Activated CD4-positive, alpha-beta memory T cell treated with anti-CD3 and anti-CD28 coated beads for 36 hours (primary cell): Measurements from ENCODE around the gene UBAP2L. TPM values are rescaled to one million over a fixed set of nuclear protein-coding genes. Genes with fewer than 3 reads are reported as not detected.

Experiments used
- CTCF ChIA-PET: fragments of 350-600 bp; sonication (Branson Sonifier 250); formaldehyde crosslinking; loops from one replicate; lab custom pipeline; 2021; ENCODE audit warnings: antibody characterized with exemption, inconsistent platforms; lab: Charles Lee
- POLR2A ChIA-PET: fragments of 350-600 bp; sonication (Branson Sonifier 250); formaldehyde crosslinking; loops from one replicate; lab custom pipeline; 2021; ENCODE audit warnings: antibody characterized with exemption; lab: Charles Lee
- DNase-seq: peaks from one replicate; pipeline ENCODE4 v3.0.0-alpha.2; 2020
- H3K27ac Mint-ChIP-seq: one replicate; pipeline ENCODE4 v1.8.0; 2021; ENCODE audit warnings: mixed read lengths
- H3K27me3 Mint-ChIP-seq: one replicate; pipeline ENCODE4 v1.8.0; 2021; ENCODE audit warnings: mixed read lengths
- H3K36me3 Mint-ChIP-seq: one replicate; pipeline ENCODE4 v1.8.0; 2021; ENCODE audit warnings: mixed read lengths
- H3K4me1 Mint-ChIP-seq: one replicate; pipeline ENCODE4 v1.8.0; 2021; ENCODE audit warnings: low read depth, mixed read lengths
- H3K4me3 Mint-ChIP-seq: one replicate; pipeline ENCODE4 v1.8.0; 2021; ENCODE audit warnings: mild to moderate bottlenecking, mixed read lengths
- H3K9me3 Mint-ChIP-seq: one replicate; pipeline ENCODE4 v1.8.0; 2021; ENCODE audit warnings: mixed read lengths
- intact Hi-C: fragments of 100-400 bp; cut with micrococcal nuclease; formaldehyde crosslinking; loops from one replicate; pipeline ENCODE4 v1.15.1; 2023
- total RNA-seq, 2 experiments: library from RNA; stranded (reverse); gene quantifications; one replicate each; pipeline ENCODE4 v1.2.3, GENCODE V29; 2021

UBAP2L gene
- total RNA-seq, 2 experiments from 2014 or later: 180 to 183 TPM

GRCh38 chr1:154182344-154183045 is 38.3 kb upstream of the UBAP2L start:
- Mint-ChIP-seq H3K27me3 (no peaks in the 10 kb centered on the region), H3K9me3 (no peaks in the 10 kb centered on the region), H3K36me3 (peaks cover 40% of the 10 kb centered on the region), H3K4me1 (peaks cover 45% of the 10 kb centered on the region), H3K27ac (peak overlapping the region; percentile 96), H3K4me3 (peak overlapping the region; percentile 98)
- CTCF ChIA-PET: interaction anchor here (0.7 to 2.0 kb wide), 5 partner anchors 12 to 152 kb away, joined by 3 to 10 read pairs (median 4); no protein-coding TSS in a partner anchor
- intact Hi-C loops: loop anchor here (1.0 to 5.0 kb wide), 7 partner anchors 11 to 259 kb away; partner anchors contain the start of genes ATP8B2, RPS27 and UBAP2L
- POLR2A ChIA-PET: interaction anchor here (0.6 to 3.4 kb wide), 15 partner anchors 8 to 192 kb away, joined by 3 to 21 read pairs (median 4); partner anchors contain the start of genes RPS27 and UBAP2L
- peak; percentile 92 for DNase-seq

DNA sequence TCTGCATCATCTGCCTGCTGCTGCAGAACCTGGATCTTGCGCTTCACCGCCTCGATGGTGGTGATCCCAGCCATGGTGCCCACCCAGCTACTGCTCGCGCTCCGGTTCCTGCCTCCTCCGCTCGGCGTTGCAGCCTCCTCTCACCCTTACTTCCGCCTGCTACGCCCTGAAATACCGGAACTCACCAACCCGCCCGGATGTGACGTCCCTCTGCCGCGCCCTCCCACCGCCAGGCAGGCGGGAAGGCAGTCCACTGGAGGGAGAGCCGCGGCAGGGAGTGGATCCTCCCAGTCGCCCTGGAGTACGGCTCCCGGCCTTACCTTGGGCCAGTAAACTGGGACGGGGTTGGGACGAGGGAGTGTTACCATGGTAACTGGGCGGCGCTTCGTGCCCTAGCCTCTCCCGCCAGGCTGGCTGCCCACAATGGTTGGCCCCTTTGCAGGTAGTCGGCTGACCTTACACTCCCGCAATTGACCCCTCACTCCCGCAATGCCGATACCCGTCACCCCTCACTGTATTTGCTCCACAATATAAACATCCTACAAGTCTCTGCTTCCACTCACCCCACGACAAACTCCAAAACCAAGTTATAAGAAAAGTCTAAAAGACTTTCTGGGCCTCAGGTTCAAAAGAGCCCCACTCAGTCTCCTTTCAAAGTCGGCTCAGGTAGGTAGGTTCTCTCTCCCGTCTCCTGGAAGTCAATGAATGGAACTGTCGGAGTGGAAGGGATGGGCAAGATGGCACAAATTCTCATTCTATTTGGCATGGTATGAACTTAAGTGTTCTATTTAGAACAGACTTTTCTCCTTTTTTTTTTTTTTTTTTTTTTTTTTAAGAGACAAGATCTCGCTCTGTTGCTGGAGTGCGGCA is 37.5 kb upstream of the UBAP2L start:
- ChIA-PET POLR2A (interaction anchor here (0.8 to 3.4 kb wide), 5 partner anchors 12 to 189 kb away, joined by 3 to 21 read pairs (median 5); partner anchors contain the start of gene UBAP2L), CTCF (interaction anchor here (0.9 to 2.0 kb wide), 6 partner anchors 16 to 152 kb away, joined by 3 to 10 read pairs (median 4); no protein-coding TSS in a partner anchor)
- no peaks in the 10 kb centered on the region for H3K9me3 Mint-ChIP-seq
- peak overlapping the region; percentile 96 for H3K27ac Mint-ChIP-seq
- peak overlapping the region; percentile 98 for H3K4me3 Mint-ChIP-seq
- H3K4me1 Mint-ChIP-seq: peaks cover 37% of the 10 kb centered on the region
- intact Hi-C loops: loop anchor here (1.0 to 5.0 kb wide), 4 partner anchors 30 to 192 kb away; partner anchors contain the start of genes ATP8B2, RPS27 and UBAP2L
- H3K27me3 Mint-ChIP-seq: no peaks in the 10 kb centered on the region
- peaks cover 39% of the 10 kb centered on the region for H3K36me3 Mint-ChIP-seq
- peak; percentile 98 for DNase-seq

DNA sequence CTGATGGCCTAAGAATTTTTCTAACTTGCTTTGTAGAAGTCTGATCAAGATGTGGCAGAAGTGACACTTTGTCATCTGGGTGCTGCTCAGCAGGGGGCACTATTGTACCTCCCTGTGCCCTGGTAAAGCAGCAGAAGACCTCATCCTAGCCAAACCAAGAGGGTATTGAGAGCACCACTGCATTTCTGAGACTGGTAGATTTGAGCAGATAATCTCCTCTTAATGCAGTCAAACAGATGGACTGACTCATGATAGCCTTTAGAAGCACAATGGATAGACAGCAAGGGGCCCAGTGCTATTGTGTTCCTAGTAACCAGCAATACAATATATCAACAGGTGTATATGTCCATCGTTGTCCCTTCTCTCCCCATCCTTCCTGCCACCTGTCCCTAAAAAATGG is 34.6 kb upstream of the UBAP2L start:
- Mint-ChIP-seq H3K9me3 (no peaks in the 10 kb centered on the region), H3K4me1 (peaks cover 10% of the 10 kb centered on the region), H3K27me3 (no peaks in the 10 kb centered on the region), H3K36me3 (peaks cover 15% of the 10 kb centered on the region), H3K27ac (no peak overlapping the region), H3K4me3 (no peak overlapping the region)
- intact Hi-C loops: loop anchor here (1.0 to 5.0 kb wide), 2 partner anchors 86 to 361 kb away; partner anchors contain the start of gene HAX1
- ChIA-PET POLR2A (no interaction called here), CTCF (interaction anchor here (1.0 to 1.3 kb wide), 2 partner anchors 85 to 87 kb away, joined by 3 to 4 read pairs; no protein-coding TSS in a partner anchor)
- peak; percentile 86 for DNase-seq

DNA sequence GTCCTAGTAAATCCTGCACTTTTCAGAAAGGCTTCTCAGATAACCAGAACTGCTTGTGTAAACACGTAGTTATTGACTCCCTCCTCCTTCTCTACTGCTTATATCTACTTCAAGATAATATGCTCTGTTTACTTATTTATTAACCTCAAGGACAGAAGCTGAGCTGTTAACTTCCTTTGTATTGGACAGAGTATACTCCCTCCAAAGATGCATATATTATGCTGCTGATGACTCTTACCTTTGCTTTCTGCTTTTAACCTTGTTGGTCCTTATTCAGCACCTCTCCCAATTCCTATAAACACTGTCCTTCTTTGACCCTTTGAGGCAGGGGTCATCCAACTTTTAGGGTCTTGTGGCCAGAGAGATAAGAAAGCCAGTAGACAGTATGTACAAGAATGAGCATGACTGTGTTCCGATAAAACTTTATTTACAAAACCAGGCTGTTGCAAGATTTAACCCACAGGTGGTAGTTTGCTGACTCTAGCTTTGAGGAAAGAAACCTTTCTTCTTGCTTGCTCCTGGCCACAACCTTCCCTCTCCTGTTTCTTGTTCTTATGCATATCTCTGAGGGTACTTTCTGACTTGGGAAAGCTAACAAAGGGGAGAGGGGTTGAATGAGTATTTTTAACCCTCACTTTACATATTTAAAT is 33.8 kb upstream of the UBAP2L start:
- POLR2A ChIA-PET: no interaction called here
- DNase-seq: no peak
- H3K4me1 Mint-ChIP-seq: peaks cover 4% of the 10 kb centered on the region
- no peak overlapping the region for H3K27ac Mint-ChIP-seq
- H3K4me3 Mint-ChIP-seq: no peak overlapping the region
- intact Hi-C loops: loop anchor here (1.0 to 5.0 kb wide), 2 partner anchors 85 to 360 kb away; partner anchors contain the start of gene HAX1
- CTCF ChIA-PET: interaction anchor here (0.9 to 1.0 kb wide), 4 partner anchors 11 to 86 kb away, joined by 3 to 6 read pairs (median 3); no protein-coding TSS in a partner anchor
- peaks cover 7% of the 10 kb centered on the region for H3K36me3 Mint-ChIP-seq
- H3K9me3 Mint-ChIP-seq: no peaks in the 10 kb centered on the region
- peaks cover under 1% of the 10 kb centered on the region for H3K27me3 Mint-ChIP-seq

- ChIA-PET CTCF (interaction anchor here (0.9 to 1.4 kb wide), 3 partner anchors 9 to 145 kb away, joined by 4 to 6 read pairs (median 5); no protein-coding TSS in a partner anchor), POLR2A (no interaction called here)
- Mint-ChIP-seq H3K4me1 (no peaks in the 10 kb centered on the region), H3K36me3 (no peaks in the 10 kb centered on the region), H3K27me3 (peaks cover 11% of the 10 kb centered on the region), H3K9me3 (no peaks in the 10 kb centered on the region), H3K4me3 (no peak overlapping the region), H3K27ac (no peak overlapping the region)
- DNase-seq: no peak
- intact Hi-C loops: no loop called here
Observed at GRCh38 chr1:154190550-154190949, 30.2 kb upstream of the UBAP2L start.

GRCh38 chr1:154191990-154192461 is 28.7 kb upstream of the UBAP2L start, which contains the start of gene TPM3:
Gene TPM3, minus strand, starts transcription at chr1:154192100. Its CDS starts 82 bp downstream, at chr1:154192018.
- ChIA-PET CTCF (interaction anchor here (0.6 to 1.1 kb wide), 2 partner anchors 143 to 154 kb away, joined by 3 read pairs; no protein-coding TSS in a partner anchor), POLR2A (no interaction called here)
- no peaks in the 10 kb centered on the region for H3K9me3 Mint-ChIP-seq
- no peaks in the 10 kb centered on the region for H3K36me3 Mint-ChIP-seq
- H3K4me3 Mint-ChIP-seq: no peak within 1 kb of the TSS
- no peak for DNase-seq
- H3K27me3 Mint-ChIP-seq: peaks cover 11% of the 10 kb centered on the region
- H3K27ac Mint-ChIP-seq: no peak within 1 kb of the TSS
- intact Hi-C loops: no loop called here
- H3K4me1 Mint-ChIP-seq: no peaks in the 10 kb centered on the region

GRCh38 chr1:154192476-154192875 is 28.3 kb upstream of the UBAP2L start:
- DNase-seq: no peak
- H3K27ac Mint-ChIP-seq: no peak overlapping the region
- intact Hi-C loops: no loop called here
- peaks cover 11% of the 10 kb centered on the region for H3K27me3 Mint-ChIP-seq
- H3K9me3 Mint-ChIP-seq: no peaks in the 10 kb centered on the region
- no peaks in the 10 kb centered on the region for H3K4me1 Mint-ChIP-seq
- no peak overlapping the region for H3K4me3 Mint-ChIP-seq
- POLR2A ChIA-PET: no interaction called here
- CTCF ChIA-PET: interaction anchor here (1.1 kb wide), 1 partner anchor 153 kb away, joined by 3 read pairs; no protein-coding TSS in a partner anchor
- no peaks in the 10 kb centered on the region for H3K36me3 Mint-ChIP-seq

GRCh38 chr1:154193821-154194220 is 26.9 kb upstream of the UBAP2L start:
- POLR2A ChIA-PET: no interaction called here

DNA sequence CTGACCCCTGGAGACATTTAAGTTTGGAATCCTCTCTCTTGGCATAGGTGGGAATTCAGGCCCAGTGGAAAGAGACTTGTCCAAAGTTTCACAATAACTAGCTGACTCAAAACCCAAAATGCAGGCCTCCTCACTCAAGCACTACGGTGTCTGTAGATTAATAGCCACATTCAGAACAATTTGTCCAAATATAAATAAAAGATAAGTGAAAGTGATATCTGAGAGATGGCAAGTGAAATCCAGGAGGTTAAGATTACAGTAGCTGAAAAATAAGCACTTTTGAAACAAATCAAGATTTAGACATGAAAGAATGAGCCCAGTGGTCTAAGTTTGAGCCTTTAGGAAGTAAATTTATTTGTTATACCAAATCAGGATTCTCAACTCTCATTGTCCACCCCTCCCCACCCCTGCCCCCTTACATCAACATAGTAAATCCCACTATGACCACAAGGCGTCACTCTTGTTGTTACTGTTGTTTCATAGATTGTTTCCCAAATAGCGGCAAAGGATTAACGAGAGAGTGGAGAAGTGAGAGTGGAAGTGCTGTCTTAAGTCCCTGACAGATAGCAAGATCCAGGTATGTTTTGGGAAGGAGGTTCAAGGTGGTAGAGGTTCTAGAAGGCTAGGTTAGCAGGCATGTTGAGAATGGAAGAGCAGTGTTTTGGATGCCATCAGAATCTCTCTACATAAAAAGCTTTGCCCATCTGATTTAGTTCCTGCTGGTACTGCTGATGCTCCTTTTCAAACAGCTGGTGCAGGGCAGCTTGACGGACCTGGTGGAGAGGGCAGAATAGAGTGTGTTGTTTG is 21.8 kb upstream of the UBAP2L start:
- peak; percentile 47 for DNase-seq
- Mint-ChIP-seq H3K4me3 (no peak overlapping the region), H3K36me3 (no peaks in the 10 kb centered on the region), H3K9me3 (no peaks in the 10 kb centered on the region), H3K27ac (no peak overlapping the region), H3K4me1 (no peaks in the 10 kb centered on the region), H3K27me3 (peaks cover under 1% of the 10 kb centered on the region)
- intact Hi-C loops: loop anchor here (1.0 to 2.0 kb wide), 2 partner anchors 73 to 136 kb away; partner anchors contain the start of gene HAX1
- ChIA-PET POLR2A (interaction anchor here (0.8 to 1.5 kb wide), 4 partner anchors 17 to 221 kb away, joined by 3 to 7 read pairs (median 4); partner anchors contain the start of gene JTB), CTCF (interaction anchor here (0.6 to 2.6 kb wide), 28 partner anchors 8 to 411 kb away, joined by 3 to 38 read pairs (median 4); partner anchors contain the start of gene ATP8B2)

More at GRCh38 chr1:154193821-154194220, 26.9 kb upstream of the UBAP2L start:
- CTCF ChIA-PET: interaction anchor here (0.6 to 1.3 kb wide), 2 partner anchors 60 to 142 kb away, joined by 3 to 8 read pairs; no protein-coding TSS in a partner anchor
- Mint-ChIP-seq H3K27me3 (peaks cover 11% of the 10 kb centered on the region), H3K27ac (no peak overlapping the region), H3K4me1 (no peaks in the 10 kb centered on the region), H3K9me3 (no peaks in the 10 kb centered on the region), H3K4me3 (no peak overlapping the region), H3K36me3 (no peaks in the 10 kb centered on the region)
- intact Hi-C loops: no loop called here
- no peak for DNase-seq

DNA sequence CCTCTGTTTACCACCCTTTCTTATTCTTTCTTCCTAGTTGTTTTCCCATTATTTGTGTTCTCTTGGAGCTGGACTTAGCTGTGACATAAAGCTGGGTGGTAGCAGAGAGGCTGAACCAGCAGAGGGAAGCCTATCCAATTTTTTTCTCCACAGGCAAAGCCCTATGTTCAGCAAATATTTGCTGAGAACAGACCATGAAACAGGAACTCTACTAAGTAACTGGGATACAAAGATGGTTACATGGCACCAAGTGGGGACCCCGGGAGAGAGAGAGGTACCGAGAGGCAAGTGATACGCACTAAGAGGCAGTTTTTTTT is 21.2 kb upstream of the UBAP2L start:
- H3K4me3 Mint-ChIP-seq: no peak overlapping the region
- H3K27ac Mint-ChIP-seq: no peak overlapping the region
- no peaks in the 10 kb centered on the region for H3K9me3 Mint-ChIP-seq
- H3K36me3 Mint-ChIP-seq: no peaks in the 10 kb centered on the region
- CTCF ChIA-PET: interaction anchor here (0.6 to 2.6 kb wide), 24 partner anchors 9 to 410 kb away, joined by 3 to 38 read pairs (median 4); no protein-coding TSS in a partner anchor
- DNase-seq: no peak
- H3K27me3 Mint-ChIP-seq: no peaks in the 10 kb centered on the region
- POLR2A ChIA-PET: interaction anchor here (0.8 to 1.5 kb wide), 4 partner anchors 18 to 222 kb away, joined by 3 to 7 read pairs (median 4); partner anchors contain the start of gene JTB
- intact Hi-C loops: loop anchor here (1.0 to 2.0 kb wide), 2 partner anchors 73 to 135 kb away; partner anchors contain the start of gene HAX1
- no peaks in the 10 kb centered on the region for H3K4me1 Mint-ChIP-seq
